Common myeloid progenitor, CD34-positive (primary cell): ENCODE results near the gene ZNF777.

Source experiments
- CTCF ChIA-PET: fragments of 350-600 bp; sonication (Branson Sonifier 250); formaldehyde crosslinking; loops from one replicate; lab custom pipeline; 2021; ENCODE audit warnings: antibody characterized with exemption; lab: Charles Lee
- POLR2A ChIA-PET: fragments of 350-600 bp; sonication (Branson Sonifier 250); formaldehyde crosslinking; loops from one replicate; lab custom pipeline; 2021; ENCODE audit warnings: antibody characterized with exemption; lab: Charles Lee
- DNase-seq, 3 donors: peaks; one replicate each; pipeline versions ENCODE4 v3.0.0 to v3.0.0-alpha.2; 2013
- H3K27ac ChIP-seq, 2 experiments: 1 replicate in 1 of 2; 2 replicates in 1 of 2; pipeline ENCODE4 v1.7.0; 2013; ENCODE audit warnings: inconsistent platforms in 2 of 2, low read length in 2 of 2, mild to moderate bottlenecking in 2 of 2, low read depth in 1 of 2, moderate library complexity in 1 of 2; ENCODE audit not compliant: severe bottlenecking in 2 of 2, insufficient read depth in 1 of 2, poor library complexity in 1 of 2
- H3K27me3 ChIP-seq, 5 experiments: replicated peaks in 2 of 5; 1 replicate in 3 of 5; 2 replicates in 2 of 5; pipeline versions ENCODE4 v1.6.1 to v1.7.0; 2013; ENCODE audit warnings: low read length in 4 of 5, mild to moderate bottlenecking in 2 of 5, moderate library complexity in 2 of 5, inconsistent platforms in 1 of 5; ENCODE audit not compliant: insufficient read depth in 5 of 5, control insufficient read depth in 4 of 5
- H3K36me3 ChIP-seq, 4 experiments: 1 replicate in 2 of 4; 2 replicates in 2 of 4; pipeline versions ENCODE4 v1.6.1 to v1.7.0; 2013; ENCODE audit warnings: low read length in 3 of 4, control low read depth in 1 of 4, mild to moderate bottlenecking in 1 of 4; ENCODE audit not compliant: control insufficient read depth in 4 of 4, insufficient read depth in 4 of 4
- H3K4me1 ChIP-seq, 4 experiments: 1 replicate in 3 of 4; 2 replicates in 1 of 4; pipeline versions ENCODE4 v1.6.1 to v1.7.1; 2013; ENCODE audit warnings: low read length in 3 of 4, mild to moderate bottlenecking in 3 of 4, control low read depth in 1 of 4, inconsistent platforms in 1 of 4, moderate library complexity in 1 of 4; ENCODE audit not compliant: control insufficient read depth in 4 of 4, insufficient read depth in 4 of 4; ENCODE audit errors: control extremely low read depth in 1 of 4
- H3K4me3 ChIP-seq, 7 experiments: 1 replicate in 4 of 7; 2 replicates in 3 of 7; pipeline versions ENCODE4 v1.5.1 to v1.7.0; 2013; ENCODE audit warnings: mild to moderate bottlenecking in 7 of 7, low read length in 6 of 7, moderate library complexity in 6 of 7, inconsistent platforms in 2 of 7, low read depth in 2 of 7, control low read depth in 1 of 7; ENCODE audit not compliant: insufficient read depth in 4 of 7, control insufficient read depth in 1 of 7; ENCODE audit errors: extremely low read depth in 1 of 7
- H3K9me3 ChIP-seq, 5 experiments: 1 replicate in 4 of 5; 2 replicates in 1 of 5; pipeline versions ENCODE4 v1.6.1 to v1.7.1; 2013; ENCODE audit warnings: low read length in 4 of 5, mild to moderate bottlenecking in 2 of 5, inconsistent platforms in 1 of 5, low read depth in 1 of 5, moderate library complexity in 1 of 5; ENCODE audit not compliant: control insufficient read depth in 4 of 5, insufficient read depth in 2 of 5; ENCODE audit errors: control extremely low read depth in 1 of 5
- WGBS: methylation state at CpG from one replicate; pipeline ENCODE4 v1.1.5; 2013; ENCODE audit not compliant: insufficient coverage; 5-methylcytosine and 5-hydroxymethylcytosine counted together

ZNF777 gene

GRCh38 chr7:149459540-149460452 is 1.1 kb downstream of the ZNF777 start:
- DNase-seq, result peak in 2 of 3 donors; percentile 35 to 53
- POLR2A ChIA-PET, result no interaction called here
- H3K36me3 ChIP-seq, result peaks cover 0 to 21% (median 12%) of the 10 kb centered on the region in 4 experiments
- H3K27ac ChIP-seq, result no peak overlapping the region
- WGBS, result 2% methylated on average over 131 of the region's 145 CpGs
- H3K27me3 ChIP-seq, result no peaks in the 10 kb centered on the region
- peaks cover 5 to 22% (median 17%) of the 10 kb centered on the region in 4 experiments for H3K4me1 ChIP-seq
- H3K9me3 ChIP-seq, result no peaks in the 10 kb centered on the region
- peak overlapping the region; percentile 50 to 89 (median 78) for H3K4me3 ChIP-seq
- CTCF ChIA-PET, result interaction anchor here (1.1 to 2.5 kb wide), 7 partner anchors 13 to 41 kb away, joined by 3 to 8 read pairs (median 4); no protein-coding TSS in a partner anchor

DNA sequence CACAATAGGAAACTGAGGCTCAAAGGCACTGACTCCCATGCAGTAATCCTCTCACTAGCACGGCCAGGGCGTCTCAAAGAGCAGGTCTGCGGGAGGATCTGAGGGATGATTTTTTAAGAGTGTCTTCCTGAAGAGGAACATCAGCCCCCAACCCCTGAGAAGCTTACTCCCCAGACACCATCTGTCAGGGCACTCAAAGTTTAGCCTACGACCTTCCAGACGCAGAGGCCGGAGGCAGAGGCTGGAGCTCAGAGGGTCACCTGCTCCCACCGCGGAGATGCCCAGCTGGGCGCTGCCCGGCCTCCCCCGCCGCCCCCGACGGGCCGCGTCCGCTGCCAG is 1.7 kb downstream of the ZNF777 start:
- Histone ChIP-seq H3K4me1 (peaks cover 5 to 22% (median 17%) of the 10 kb centered on the region in 4 experiments), H3K36me3 (peaks cover 0 to 27% (median 18%) of the 10 kb centered on the region in 4 experiments), H3K9me3 (no peaks in the 10 kb centered on the region), H3K27ac (no peak overlapping the region), H3K27me3 (no peaks in the 10 kb centered on the region), H3K4me3 (peak overlapping the region in 6 of 7 experiments; percentile 50 to 89 (median 68))
- WGBS, result 52% methylated on average over 17 of the region's 17 CpGs
- POLR2A ChIA-PET, result no interaction called here
- DNase-seq, result no peak
- CTCF ChIA-PET, result interaction anchor here (1.2 to 2.5 kb wide), 3 partner anchors 19 to 35 kb away, joined by 3 to 8 read pairs (median 6); no protein-coding TSS in a partner anchor

GRCh38 chr7:149458235-149458634 is 2.6 kb downstream of the ZNF777 start:
- peaks cover 5 to 22% (median 17%) of the 10 kb centered on the region in 4 experiments for H3K4me1 ChIP-seq
- no peaks in the 10 kb centered on the region for H3K9me3 ChIP-seq
- H3K27me3 ChIP-seq, result no peaks in the 10 kb centered on the region
- no peak overlapping the region for H3K27ac ChIP-seq
- CTCF ChIA-PET, result interaction anchor here (0.6 to 1.8 kb wide), 4 partner anchors 9 to 34 kb away, joined by 3 to 8 read pairs (median 4); no protein-coding TSS in a partner anchor
- H3K4me3 ChIP-seq, result no peak overlapping the region
- WGBS, result 94% methylated on average over 2 of the region's 3 CpGs
- H3K36me3 ChIP-seq, result peaks cover 0 to 35% (median 25%) of the 10 kb centered on the region in 4 experiments
- no peak for DNase-seq
- POLR2A ChIA-PET, result no interaction called here

- WGBS, result no CpG with 5 or more reads among the region's 1 CpG
- CTCF ChIA-PET, result interaction anchor here (1.2 to 1.8 kb wide), 2 partner anchors 17 to 29 kb away, joined by 3 to 8 read pairs; no protein-coding TSS in a partner anchor
- POLR2A ChIA-PET, result no interaction called here
These were observed 3.1 kb downstream of the ZNF777 start for GRCh38 chr7:149457766-149458165.

DNA sequence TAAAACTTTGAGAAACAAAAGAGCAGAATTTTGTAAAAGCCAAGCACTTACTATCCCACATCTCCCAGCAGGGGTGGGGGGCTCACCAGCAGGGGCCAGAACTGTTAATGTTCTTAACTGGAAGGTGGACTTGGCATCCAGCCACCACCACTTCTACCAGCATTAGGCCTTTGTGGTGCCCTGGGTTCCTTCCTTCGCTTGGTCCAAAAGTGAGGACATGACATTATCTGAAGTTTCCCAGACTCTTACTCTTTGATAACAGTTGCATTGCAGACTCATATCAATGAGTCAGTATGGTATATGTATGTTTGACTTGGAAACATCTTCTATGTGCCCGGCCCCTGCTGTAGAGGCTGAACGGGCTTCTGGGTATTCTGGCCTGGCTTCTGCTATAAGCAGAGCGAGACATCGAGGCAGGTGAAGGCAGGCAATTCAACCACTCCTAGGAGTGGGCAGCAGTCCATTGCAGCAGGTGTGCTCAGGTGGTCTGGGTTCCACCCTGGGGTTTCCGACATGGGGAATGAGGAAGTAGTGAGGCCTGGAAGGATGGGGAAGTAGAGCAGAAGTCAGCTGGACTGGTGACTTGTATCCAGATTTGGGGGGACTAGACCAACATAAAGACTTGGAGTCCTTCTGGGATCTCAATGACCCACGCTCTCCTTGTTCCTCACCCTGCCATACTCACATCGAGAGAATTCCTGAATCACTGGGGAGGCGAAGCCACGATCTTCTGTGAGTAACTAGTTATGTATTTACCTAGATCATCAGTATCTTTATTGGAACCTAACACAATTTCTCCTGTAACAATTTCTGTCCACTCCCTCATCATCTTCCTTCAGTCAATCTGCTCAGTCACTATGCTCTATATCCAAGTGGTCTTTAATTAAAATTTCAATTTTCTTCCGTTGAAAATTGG is 4.1 kb downstream of the ZNF777 start:
- H3K9me3 ChIP-seq, result no peaks in the 10 kb centered on the region
- peaks cover 4 to 40% (median 31%) of the 10 kb centered on the region in 4 experiments for H3K36me3 ChIP-seq
- no peak overlapping the region for H3K27ac ChIP-seq
- ChIA-PET CTCF (interaction anchor here (1.2 kb wide), 1 partner anchor 28 kb away, joined by 3 read pairs; no protein-coding TSS in a partner anchor), POLR2A (no interaction called here)
- no peaks in the 10 kb centered on the region for H3K27me3 ChIP-seq
- peak in 1 of 3 donors; percentile 11 for DNase-seq
- H3K4me1 ChIP-seq, result peaks cover 5 to 22% (median 17%) of the 10 kb centered on the region in 4 experiments
- 91% methylated on average over 8 of the region's 11 CpGs for WGBS
- no peak overlapping the region for H3K4me3 ChIP-seq

More at GRCh38 chr7:149457766-149458165, 3.1 kb downstream of the ZNF777 start:
- peaks cover 3 to 38% (median 28%) of the 10 kb centered on the region in 4 experiments for H3K36me3 ChIP-seq
- peaks cover 5 to 22% (median 17%) of the 10 kb centered on the region in 4 experiments for H3K4me1 ChIP-seq
- no peak overlapping the region for H3K4me3 ChIP-seq
- no peak overlapping the region for H3K27ac ChIP-seq
- no peaks in the 10 kb centered on the region for H3K9me3 ChIP-seq
- no peak for DNase-seq
- H3K27me3 ChIP-seq, result no peaks in the 10 kb centered on the region

DNA sequence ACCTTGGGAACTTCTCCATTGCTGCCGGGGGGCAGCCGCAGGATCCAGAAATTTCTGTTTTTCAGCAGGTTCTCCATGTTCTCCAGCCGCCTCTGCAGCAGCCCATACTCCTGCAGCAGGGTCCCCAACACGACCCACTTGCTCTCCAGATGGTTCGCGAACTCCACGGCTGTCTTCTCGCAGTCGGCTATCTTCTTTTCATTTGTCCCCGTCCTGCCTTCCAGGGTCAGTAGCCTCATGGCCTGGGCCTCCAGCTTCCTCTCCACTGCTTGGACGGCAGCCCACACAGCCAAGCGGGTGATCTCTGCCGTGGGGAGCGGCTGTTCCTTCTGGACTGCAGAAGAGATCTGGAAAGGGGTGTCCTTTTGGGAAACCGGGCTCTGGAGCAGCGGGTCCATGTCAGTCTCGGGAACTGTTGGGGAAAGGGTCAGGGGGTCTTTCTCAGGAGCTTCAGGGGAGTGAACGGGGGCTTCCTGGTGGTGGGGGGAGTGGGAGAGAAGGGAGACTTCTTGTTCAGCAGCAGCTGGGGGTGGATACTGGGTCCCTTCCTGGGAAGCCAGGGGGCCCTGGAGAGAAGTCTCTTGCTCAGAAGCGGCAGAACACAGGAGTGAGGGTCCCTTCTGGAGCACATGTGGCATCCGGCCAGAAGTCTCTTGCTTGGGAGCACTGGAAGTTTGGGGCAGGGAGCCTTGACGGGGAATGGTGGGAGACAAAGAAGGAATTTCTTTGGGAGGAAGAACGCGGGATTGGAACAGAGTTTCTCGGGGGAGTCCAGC is 5.5 kb downstream of the ZNF777 start:
- 95% methylated on average over 23 of the region's 24 CpGs for WGBS

More for the DNA sequence above, 5.5 kb downstream of the ZNF777 start:
- H3K4me3 ChIP-seq, result no peak overlapping the region
- ChIA-PET POLR2A (no interaction called here), CTCF (interaction anchor here (1.7 kb wide), 1 partner anchor 20 kb away, joined by 5 read pairs; no protein-coding TSS in a partner anchor)
- H3K36me3 ChIP-seq, result peaks cover 5 to 48% (median 40%) of the 10 kb centered on the region in 4 experiments
- H3K4me1 ChIP-seq, result peaks cover 2 to 16% (median 10%) of the 10 kb centered on the region in 4 experiments
- H3K9me3 ChIP-seq, result no peaks in the 10 kb centered on the region
- DNase-seq, result no peak
- H3K27ac ChIP-seq, result no peak overlapping the region
- no peaks in the 10 kb centered on the region for H3K27me3 ChIP-seq
